Nephron (organoid): ENCODE results near the gene DLGAP1.

Experiments
- H3K27ac Mint-ChIP-seq, 3 experiments: 2 replicates each; pipeline ENCODE4 v1.8.0; 2020; ENCODE audit warnings: mixed read lengths in 3 of 3, mild to moderate bottlenecking in 2 of 3, moderate library complexity in 1 of 3
- H3K27me3 Mint-ChIP-seq: 2 replicates; pipeline ENCODE4 v1.8.0; 2021; ENCODE audit warnings: low read depth, mild to moderate bottlenecking, moderate library complexity, mixed read lengths
- H3K36me3 Mint-ChIP-seq: 2 replicates; pipeline ENCODE4 v1.8.0; 2020; ENCODE audit warnings: low read depth, mixed read lengths
- H3K4me1 Mint-ChIP-seq: 2 replicates; pipeline ENCODE4 v1.8.0; 2020; ENCODE audit warnings: mixed read lengths
- H3K4me3 Mint-ChIP-seq, 3 experiments: 2 replicates each; pipeline ENCODE4 v1.8.0; 2020; ENCODE audit warnings: mild to moderate bottlenecking in 3 of 3, mixed read lengths in 3 of 3, moderate library complexity in 2 of 3
- H3K9me3 Mint-ChIP-seq: 2 replicates; pipeline ENCODE4 v1.8.0; 2020; ENCODE audit warnings: mixed read lengths
- CTCF ChIP-seq, 3 experiments: fragments of 200-600 bp; sonication (generic); IDR thresholded peaks; one replicate each; pipeline ENCODE4 v1.5.0; 2021; ENCODE audit warnings: antibody characterized with exemption in 3 of 3; ENCODE audit not compliant: unreplicated experiment in 3 of 3

DLGAP1 gene

GRCh38 chr18:3682061-3682460 is 773.0 kb downstream of the DLGAP1 start:
- TF ChIP-seq CTCF (IDR thresholded peaks at IDR 0.05; ENCODE audit: unreplicated experiment in 3 of 3) = no peak
- peaks cover 6% of the 10 kb centered on the region for H3K9me3 Mint-ChIP-seq
- H3K27me3 Mint-ChIP-seq = no peaks in the 10 kb centered on the region
- H3K27ac Mint-ChIP-seq = no peak overlapping the region
- H3K4me3 Mint-ChIP-seq = no peak overlapping the region
- H3K36me3 Mint-ChIP-seq = peaks cover 4% of the 10 kb centered on the region
- no peaks in the 10 kb centered on the region for H3K4me1 Mint-ChIP-seq

DNA sequence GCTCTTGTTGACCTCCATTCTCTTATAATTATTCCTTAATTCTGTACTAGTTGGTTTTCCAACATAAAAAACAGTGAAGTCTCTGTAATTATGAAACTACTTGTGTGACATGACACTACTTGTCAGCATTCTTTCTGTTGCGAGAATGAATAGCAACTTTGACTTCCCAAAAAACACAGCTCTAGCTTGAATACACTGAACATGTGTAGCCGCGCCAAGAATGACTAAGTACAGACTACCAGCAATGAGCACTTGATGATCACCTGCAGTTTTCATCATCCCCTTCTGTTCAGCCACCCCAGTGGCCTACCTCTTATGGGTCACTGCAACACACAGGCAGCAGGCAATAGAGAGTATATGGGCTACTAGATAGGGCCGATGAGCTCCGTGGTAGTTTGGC is 775.9 kb downstream of the DLGAP1 start:
- no peak overlapping the region for H3K4me3 Mint-ChIP-seq
- H3K4me1 Mint-ChIP-seq = no peaks in the 10 kb centered on the region
- no peak for TF ChIP-seq CTCF (IDR thresholded peaks at IDR 0.05; ENCODE audit: unreplicated experiment in 3 of 3)
- no peaks in the 10 kb centered on the region for H3K36me3 Mint-ChIP-seq
- H3K27ac Mint-ChIP-seq = no peak overlapping the region
- peaks cover 10% of the 10 kb centered on the region for H3K9me3 Mint-ChIP-seq
- H3K27me3 Mint-ChIP-seq = no peaks in the 10 kb centered on the region

GRCh38 chr18:3675994-3676393 is 779.1 kb downstream of the DLGAP1 start:
- H3K9me3 Mint-ChIP-seq = peaks cover 5% of the 10 kb centered on the region
- no peaks in the 10 kb centered on the region for H3K27me3 Mint-ChIP-seq
- no peaks in the 10 kb centered on the region for H3K36me3 Mint-ChIP-seq
- no peak overlapping the region for H3K27ac Mint-ChIP-seq
- no peak for TF ChIP-seq CTCF (IDR thresholded peaks at IDR 0.05; ENCODE audit: unreplicated experiment in 3 of 3)
- H3K4me3 Mint-ChIP-seq = no peak overlapping the region
- H3K4me1 Mint-ChIP-seq = peaks cover 6% of the 10 kb centered on the region

DNA sequence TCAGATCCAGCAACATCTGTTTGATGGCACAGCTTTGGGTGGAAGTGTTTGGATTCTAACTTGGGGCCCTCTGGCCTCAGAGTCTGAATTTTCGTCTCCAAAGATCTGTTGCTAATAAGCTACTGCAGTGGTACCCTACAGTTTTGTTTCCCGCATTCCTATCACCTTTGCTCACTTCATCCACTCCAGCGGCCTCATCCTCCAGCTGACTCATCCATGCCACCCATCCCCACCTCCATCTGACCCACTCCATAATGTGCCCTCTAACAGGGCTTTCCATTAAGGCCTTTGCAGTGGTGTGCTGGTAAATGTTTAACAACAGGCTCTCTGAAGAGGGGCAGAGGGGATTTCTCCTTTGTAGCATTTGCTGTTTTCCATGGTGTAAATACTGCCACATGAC is 779.7 kb downstream of the DLGAP1 start:
- no peaks in the 10 kb centered on the region for H3K36me3 Mint-ChIP-seq
- peak overlapping the region in 1 of 3 experiments; percentile 32 for H3K27ac Mint-ChIP-seq
- H3K27me3 Mint-ChIP-seq = no peaks in the 10 kb centered on the region
- H3K9me3 Mint-ChIP-seq = peaks cover 5% of the 10 kb centered on the region
- H3K4me3 Mint-ChIP-seq = no peak overlapping the region
- TF ChIP-seq CTCF (IDR thresholded peaks at IDR 0.05; ENCODE audit: unreplicated experiment in 3 of 3) = no peak
- peaks cover 8% of the 10 kb centered on the region for H3K4me1 Mint-ChIP-seq

- TF ChIP-seq CTCF (IDR thresholded peaks at IDR 0.05; ENCODE audit: unreplicated experiment in 3 of 3) = no peak
- H3K27ac Mint-ChIP-seq = peak overlapping the region in 2 of 3 experiments; percentile 33 to 45
- no peaks in the 10 kb centered on the region for H3K36me3 Mint-ChIP-seq
- no peak overlapping the region for H3K4me3 Mint-ChIP-seq
- no peaks in the 10 kb centered on the region for H3K9me3 Mint-ChIP-seq
- no peaks in the 10 kb centered on the region for H3K27me3 Mint-ChIP-seq
- H3K4me1 Mint-ChIP-seq = peaks cover 17% of the 10 kb centered on the region
Observed at GRCh38 chr18:3671176-3671575, 783.9 kb downstream of the DLGAP1 start.

DNA sequence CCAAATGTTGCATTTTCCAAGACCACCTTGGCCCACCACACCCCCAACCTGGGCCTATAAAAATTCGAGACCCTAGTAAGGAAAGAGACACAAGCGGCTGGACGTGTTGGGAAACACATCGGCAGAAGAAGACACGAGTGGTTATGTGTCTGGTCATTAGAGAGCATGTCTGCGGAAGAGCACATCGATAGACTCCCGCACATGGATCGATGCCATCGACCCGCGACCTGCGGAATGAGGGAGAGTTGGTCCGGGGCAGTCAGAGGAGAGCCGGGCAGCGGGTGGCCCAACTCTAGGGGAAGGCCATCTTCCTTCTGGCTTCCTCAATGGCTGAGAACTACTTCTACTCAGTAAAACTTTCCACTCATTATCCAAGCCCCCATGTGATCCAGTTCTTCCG is 785.7 kb downstream of the DLGAP1 start:
- no peak for TF ChIP-seq CTCF (IDR thresholded peaks at IDR 0.05; ENCODE audit: unreplicated experiment in 3 of 3)
- Mint-ChIP-seq H3K27me3 (no peaks in the 10 kb centered on the region), H3K4me1 (peaks cover 35% of the 10 kb centered on the region), H3K9me3 (peaks cover 2% of the 10 kb centered on the region), H3K27ac (peak overlapping the region in 1 of 3 experiments; percentile 19), H3K36me3 (no peaks in the 10 kb centered on the region), H3K4me3 (no peak overlapping the region)
